ENCODE measurements around the gene UBE3B.

Gene UBE3B

GRCh38 chr12:109482894-109483293 is 5.5 kb downstream of the UBE3B start:
- H3K4me3 ChIP-seq (ENCODE audit: insufficient read depth, low read depth, low read length) = no peak overlapping the region
- no peaks in the 10 kb centered on the region for H3K9me3 ChIP-seq (ENCODE audit: control insufficient read depth, low read length)
- peaks cover 41% of the 10 kb centered on the region for H3K36me3 ChIP-seq (ENCODE audit: control insufficient read depth, insufficient read depth, low read length)
- H3K4me1 ChIP-seq (ENCODE audit: control insufficient read depth, insufficient read depth, low read length) = no peaks in the 10 kb centered on the region
- no peak overlapping the region for H3K27ac ChIP-seq (ENCODE audit: insufficient read depth, low read depth, low read length, poor library complexity, severe bottlenecking)
- 91 to 92% methylated on average over 2 of the region's 2 CpGs for WGBS, 2 experiments
- no peaks in the 10 kb centered on the region for H3K27me3 ChIP-seq (ENCODE audit: control insufficient read depth, insufficient read depth, low read length, poor library complexity, severe bottlenecking)

GRCh38 chr12:109483346-109483745 is 5.9 kb downstream of the UBE3B start:
- Histone ChIP-seq H3K4me1 (ENCODE audit: control insufficient read depth, insufficient read depth, low read length) (no peaks in the 10 kb centered on the region), H3K9me3 (ENCODE audit: control insufficient read depth, low read length) (no peaks in the 10 kb centered on the region), H3K36me3 (ENCODE audit: control insufficient read depth, insufficient read depth, low read length) (peaks cover 41% of the 10 kb centered on the region), H3K27me3 (ENCODE audit: control insufficient read depth, insufficient read depth, low read length, poor library complexity, severe bottlenecking) (no peaks in the 10 kb centered on the region), H3K27ac (ENCODE audit: insufficient read depth, low read depth, low read length, poor library complexity, severe bottlenecking) (no peak overlapping the region), H3K4me3 (ENCODE audit: insufficient read depth, low read depth, low read length) (no peak overlapping the region)
- WGBS, 2 experiments = 94 to 97% methylated on average over 11 of the region's 11 CpGs

- H3K4me1 ChIP-seq (ENCODE audit: control insufficient read depth, insufficient read depth, low read length) = no peaks in the 10 kb centered on the region
- no peak overlapping the region for H3K27ac ChIP-seq (ENCODE audit: insufficient read depth, low read depth, low read length, poor library complexity, severe bottlenecking)
- H3K36me3 ChIP-seq (ENCODE audit: control insufficient read depth, insufficient read depth, low read length) = peaks cover 47% of the 10 kb centered on the region
- H3K4me3 ChIP-seq (ENCODE audit: insufficient read depth, low read depth, low read length) = no peak overlapping the region
- 96% methylated on average over 4 of the region's 4 CpGs for WGBS, 2 experiments
- H3K9me3 ChIP-seq (ENCODE audit: control insufficient read depth, low read length) = no peaks in the 10 kb centered on the region
- no peaks in the 10 kb centered on the region for H3K27me3 ChIP-seq (ENCODE audit: control insufficient read depth, insufficient read depth, low read length, poor library complexity, severe bottlenecking)
Observed at GRCh38 chr12:109485201-109485600, 7.8 kb downstream of the UBE3B start.

GRCh38 chr12:109487181-109488050 is 10.0 kb downstream of the UBE3B start:
- WGBS, 2 experiments = 94% methylated on average over 9 of the region's 9 CpGs
- H3K4me3 ChIP-seq (ENCODE audit: insufficient read depth, low read depth, low read length) = no peak overlapping the region
- H3K27me3 ChIP-seq (ENCODE audit: control insufficient read depth, insufficient read depth, low read length, poor library complexity, severe bottlenecking) = no peaks in the 10 kb centered on the region
- H3K9me3 ChIP-seq (ENCODE audit: control insufficient read depth, low read length) = no peaks in the 10 kb centered on the region
- H3K4me1 ChIP-seq (ENCODE audit: control insufficient read depth, insufficient read depth, low read length) = no peaks in the 10 kb centered on the region
- H3K27ac ChIP-seq (ENCODE audit: insufficient read depth, low read depth, low read length, poor library complexity, severe bottlenecking) = no peak overlapping the region
- H3K36me3 ChIP-seq (ENCODE audit: control insufficient read depth, insufficient read depth, low read length) = peaks cover 50% of the 10 kb centered on the region

- Histone ChIP-seq H3K27ac (ENCODE audit: insufficient read depth, low read depth, low read length, poor library complexity, severe bottlenecking) (no peak overlapping the region), H3K27me3 (ENCODE audit: control insufficient read depth, insufficient read depth, low read length, poor library complexity, severe bottlenecking) (no peaks in the 10 kb centered on the region), H3K4me3 (ENCODE audit: insufficient read depth, low read depth, low read length) (no peak overlapping the region), H3K36me3 (ENCODE audit: control insufficient read depth, insufficient read depth, low read length) (peaks cover 50% of the 10 kb centered on the region), H3K9me3 (ENCODE audit: control insufficient read depth, low read length) (no peaks in the 10 kb centered on the region), H3K4me1 (ENCODE audit: control insufficient read depth, insufficient read depth, low read length) (no peaks in the 10 kb centered on the region)
- 94 to 96% methylated on average over 7 of the region's 7 CpGs for WGBS, 2 experiments
Observed at GRCh38 chr12:109488051-109488665, 10.7 kb downstream of the UBE3B start.

GRCh38 chr12:109489016-109489954 is 11.9 kb downstream of the UBE3B start:
- Histone ChIP-seq H3K4me1 (ENCODE audit: control insufficient read depth, insufficient read depth, low read length) (no peaks in the 10 kb centered on the region), H3K27me3 (ENCODE audit: control insufficient read depth, insufficient read depth, low read length, poor library complexity, severe bottlenecking) (no peaks in the 10 kb centered on the region), H3K4me3 (ENCODE audit: insufficient read depth, low read depth, low read length) (no peak overlapping the region), H3K9me3 (ENCODE audit: control insufficient read depth, low read length) (no peaks in the 10 kb centered on the region), H3K27ac (ENCODE audit: insufficient read depth, low read depth, low read length, poor library complexity, severe bottlenecking) (no peak overlapping the region), H3K36me3 (ENCODE audit: control insufficient read depth, insufficient read depth, low read length) (peaks cover 39% of the 10 kb centered on the region)
- WGBS, 2 experiments = 95% methylated on average over 14 of the region's 14 CpGs

GRCh38 chr12:109489955-109490565 is 12.6 kb downstream of the UBE3B start:
- H3K36me3 ChIP-seq (ENCODE audit: control insufficient read depth, insufficient read depth, low read length) = peaks cover 35% of the 10 kb centered on the region
- no peak overlapping the region for H3K4me3 ChIP-seq (ENCODE audit: insufficient read depth, low read depth, low read length)
- H3K4me1 ChIP-seq (ENCODE audit: control insufficient read depth, insufficient read depth, low read length) = no peaks in the 10 kb centered on the region
- no peak overlapping the region for H3K27ac ChIP-seq (ENCODE audit: insufficient read depth, low read depth, low read length, poor library complexity, severe bottlenecking)
- H3K27me3 ChIP-seq (ENCODE audit: control insufficient read depth, insufficient read depth, low read length, poor library complexity, severe bottlenecking) = no peaks in the 10 kb centered on the region
- no peaks in the 10 kb centered on the region for H3K9me3 ChIP-seq (ENCODE audit: control insufficient read depth, low read length)
- 100% methylated on average over 1 of the region's 1 CpG for WGBS, 2 experiments

- Histone ChIP-seq H3K27me3 (ENCODE audit: control insufficient read depth, insufficient read depth, low read length, poor library complexity, severe bottlenecking) (no peaks in the 10 kb centered on the region), H3K9me3 (ENCODE audit: control insufficient read depth, low read length) (no peaks in the 10 kb centered on the region), H3K36me3 (ENCODE audit: control insufficient read depth, insufficient read depth, low read length) (peaks cover 20% of the 10 kb centered on the region), H3K4me3 (ENCODE audit: insufficient read depth, low read depth, low read length) (no peak overlapping the region), H3K27ac (ENCODE audit: insufficient read depth, low read depth, low read length, poor library complexity, severe bottlenecking) (no peak overlapping the region), H3K4me1 (ENCODE audit: control insufficient read depth, insufficient read depth, low read length) (no peaks in the 10 kb centered on the region)
- WGBS, 2 experiments = 93 to 96% methylated on average over 4 of the region's 4 CpGs
Observed at GRCh38 chr12:109491671-109492070, 14.2 kb downstream of the UBE3B start.

GRCh38 chr12:109492371-109492770 is 14.9 kb downstream of the UBE3B start:
- Histone ChIP-seq H3K27me3 (ENCODE audit: control insufficient read depth, insufficient read depth, low read length, poor library complexity, severe bottlenecking) (no peaks in the 10 kb centered on the region), H3K4me3 (ENCODE audit: insufficient read depth, low read depth, low read length) (no peak overlapping the region), H3K9me3 (ENCODE audit: control insufficient read depth, low read length) (no peaks in the 10 kb centered on the region), H3K36me3 (ENCODE audit: control insufficient read depth, insufficient read depth, low read length) (peaks cover 13% of the 10 kb centered on the region), H3K4me1 (ENCODE audit: control insufficient read depth, insufficient read depth, low read length) (no peaks in the 10 kb centered on the region), H3K27ac (ENCODE audit: insufficient read depth, low read depth, low read length, poor library complexity, severe bottlenecking) (no peak overlapping the region)
- 92 to 93% methylated on average over 5 of the region's 5 CpGs for WGBS, 2 experiments

Data from ectodermal cell (in vitro differentiated cells).